Right lobe of liver (tissue), 6 donors: Measurements from ENCODE around the gene CDC42BPG. TPM values are rescaled to one million over a fixed set of nuclear protein-coding genes. Genes with fewer than 3 reads are reported as not detected.
A peak's percentile ranks its signal among the peaks of the same experiment; 100 is the strongest.

Source experiments
- ATAC-seq, 4 donors: fragments of 200-7000 bp; cut with Tn5 transposase; one replicate each; pipeline ENCODE4 v1.9.1; 2020; ENCODE audit warnings: mild to moderate bottlenecking in 4 of 4, moderate library complexity in 4 of 4
- DNase-seq, 3 donors: peaks; one replicate each; pipeline ENCODE4 v3.0.0-alpha.2; 2020
- H3K27ac ChIP-seq, 3 donors: fragments of 200-600 bp; one replicate each; pipeline ENCODE4 v1.8.0; 2022
- H3K27me3 ChIP-seq, 2 donors: fragments of 200-600 bp; one replicate each; pipeline ENCODE4 v1.8.0; 2022
- H3K36me3 ChIP-seq, 4 donors: fragments of 200-600 bp; sonication (generic) in 1 of 4; one replicate each; pipeline versions ENCODE4 v1.5.1 to v1.8.0; 2017 to 2022; ENCODE audit warnings: control low read depth in 1 of 4
- H3K4me1 ChIP-seq, 4 donors: fragments of 200-600 bp; sonication (generic) in 1 of 4; one replicate each; pipeline versions ENCODE4 v1.5.1 to v1.8.0; 2017 to 2022; ENCODE audit warnings: control low read depth in 1 of 4
- H3K4me3 ChIP-seq, 3 donors: fragments of 200-600 bp; one replicate each; pipeline ENCODE4 v1.8.0; 2022
- H3K9me3 ChIP-seq, 4 donors: fragments of 200-600 bp; sonication (generic) in 1 of 4; one replicate each; pipeline versions ENCODE4 v1.5.1 to v1.8.0; 2017 to 2022; ENCODE audit warnings: control low read depth in 1 of 4
- CTCF ChIP-seq, 4 donors: fragments of 200-600 bp in 3 of 4; fragments of 450-650 bp in 1 of 4; IDR thresholded peaks; one replicate each; pipeline versions ENCODE4 v1.5.1 to v1.8.0; 2016 to 2022; ENCODE audit warnings: antibody characterized with exemption in 4 of 4, mild to moderate bottlenecking in 2 of 4
- POLR2A ChIP-seq: fragments of 450-650 bp; IDR thresholded peaks from one replicate; pipeline ENCODE4 v1.6.1; 2017; ENCODE audit warnings: antibody characterized with exemption, mild to moderate bottlenecking
- WGBS: methylation state at CpG from one replicate; pipeline ENCODE4 v1.1.6; 2018; ENCODE audit warnings: low coverage, low lambda C conversion rate; ENCODE audit not compliant: insufficient coverage; ENCODE audit errors: missing lambda C conversion rate; 5-methylcytosine and 5-hydroxymethylcytosine counted together
- intact Hi-C, 2 donors: fragments of 100-400 bp; cut with DNase I; formaldehyde crosslinking; loops; one replicate each; pipeline versions ENCODE4 v1.11.2 to v1.14.1; 2022
- total RNA-seq, 6 experiments: library from RNA; depleted of rRNA in 2 of 6; stranded (reverse); fragments of >200 nt in 2 of 6; fragmentation: NEBNext Ultra II Directional in 3 of 6; extraction: Animal tissue kit (Norgen Biotek cat#: 25700) in 3 of 6; gene quantifications; one replicate each; pipeline versions ENCODE4 v1.1.0 to v1.2.4, GENCODE V29; 2016 to 2023
- donor health status: DM: no; HTN: yes; CAD: no.
- donor health status: DM: no; HTN: no; CAD: no.
- donor health status: DM: no; HTN: no; CAD: no.
- donor health status: DM: no; HTN: yes; CAD: no.
- donor health status: DM: no; HTN: yes; CAD: no.

CDC42BPG gene
- total RNA-seq, 6 experiments from 2014 or later: 0.63 to 1.1 (median 0.99) TPM

GRCh38 chr11:64878223-64878493, 33.7 kb upstream of the CDC42BPG start:
- H3K27ac ChIP-seq: peak overlapping the region; percentile 32 to 47 (median 47)
- peak overlapping the region; percentile 77 to 87 (median 79) for H3K4me3 ChIP-seq
- WGBS: no CpG with 5 or more reads among the region's 21 CpGs
- no peaks in the 10 kb centered on the region for H3K36me3 ChIP-seq
- peaks cover 3 to 45% (median 18%) of the 10 kb centered on the region in 4 donors for H3K4me1 ChIP-seq
- ATAC-seq: peak in 2 of 4 donors; percentile 4 to 26
- TF ChIP-seq POLR2A (no peak), CTCF (IDR thresholded peaks at IDR 0.05) (no peak)
- no peak for DNase-seq
- intact Hi-C loops: no loop called here
- no peaks in the 10 kb centered on the region for H3K9me3 ChIP-seq
- no peaks in the 10 kb centered on the region for H3K27me3 ChIP-seq

DNA sequence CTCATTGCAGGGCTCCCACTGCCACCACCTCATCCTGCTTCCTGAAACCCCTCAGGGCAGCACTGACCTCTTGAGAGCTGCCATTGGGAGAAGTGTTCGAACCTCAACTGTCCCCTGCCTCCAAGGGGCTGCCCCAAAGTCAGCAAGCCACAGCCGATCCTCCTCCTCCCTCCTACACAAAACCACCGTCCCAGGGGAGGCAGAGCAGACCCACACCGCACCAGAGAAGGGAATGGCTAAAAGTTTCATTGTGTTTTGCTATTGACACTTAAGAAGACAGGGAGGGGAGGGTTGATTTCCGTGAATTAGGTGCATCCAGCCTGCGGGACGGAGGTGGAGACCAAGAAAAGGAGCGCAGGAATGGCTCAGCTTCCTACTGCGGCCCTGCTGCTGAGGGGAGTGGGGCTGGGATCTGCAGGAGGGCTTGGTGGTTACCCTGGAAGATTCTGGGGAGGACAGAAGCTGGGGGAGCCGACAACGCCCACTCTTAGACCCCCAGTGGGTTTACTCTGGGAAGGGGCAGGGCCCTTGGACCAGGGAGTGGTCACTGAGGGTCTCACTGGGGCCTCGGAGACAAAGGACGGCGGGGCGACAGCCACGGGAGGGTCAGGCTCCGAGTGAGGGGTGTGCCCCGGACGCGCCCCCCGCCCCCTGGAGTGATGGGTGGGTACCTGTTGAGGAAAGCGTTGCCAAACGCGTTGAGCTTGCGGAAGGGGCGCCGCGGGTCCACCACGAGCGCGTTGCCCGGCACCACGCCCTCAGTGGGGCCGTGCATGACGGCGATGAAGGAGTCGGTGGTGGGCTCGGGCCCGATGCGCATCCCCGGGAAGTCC, 33.2 kb upstream of the CDC42BPG start:
- peaks cover 3 to 49% (median 20%) of the 10 kb centered on the region in 4 donors for H3K4me1 ChIP-seq
- H3K36me3 ChIP-seq: no peaks in the 10 kb centered on the region
- WGBS: 0% methylated on average over 6 of the region's 41 CpGs
- H3K9me3 ChIP-seq: no peaks in the 10 kb centered on the region
- DNase-seq (peak in 1 of 3 donors; percentile 55), ATAC-seq (peak in 2 of 4 donors; percentile 2)
- peak overlapping the region; percentile 32 to 47 (median 47) for H3K27ac ChIP-seq
- H3K4me3 ChIP-seq: peak overlapping the region; percentile 77 to 87 (median 79)
- intact Hi-C loops: no loop called here
- H3K27me3 ChIP-seq: no peaks in the 10 kb centered on the region
- TF ChIP-seq CTCF (IDR thresholded peaks at IDR 0.05) (no peak), POLR2A (no peak)

DNA sequence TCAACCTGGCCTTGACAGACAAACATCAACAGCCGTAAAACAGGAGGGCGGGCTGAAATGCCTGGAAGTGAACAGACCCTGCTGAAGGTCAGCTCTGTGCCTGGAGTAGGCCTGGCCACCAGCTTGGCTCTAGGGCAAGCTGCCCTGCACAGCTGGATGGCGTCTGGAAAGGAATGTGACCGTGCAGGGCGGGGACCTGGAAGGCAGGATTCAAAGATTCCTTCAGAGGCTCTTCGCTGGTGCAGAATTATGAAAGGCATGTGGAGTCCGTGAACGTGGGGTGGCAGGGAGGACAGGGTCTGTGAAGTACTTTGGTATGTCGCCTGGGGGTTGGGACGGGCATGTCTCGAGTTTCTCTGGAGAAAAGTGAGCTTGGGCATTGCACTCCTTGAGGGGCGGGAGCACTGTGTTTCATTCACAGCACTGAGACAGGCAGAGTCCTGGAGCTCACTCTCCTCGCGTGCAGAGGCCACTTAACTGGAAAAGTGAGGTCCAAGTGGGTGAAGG, 32.4 kb upstream of the CDC42BPG start:
- Histone ChIP-seq H3K4me3 (peak overlapping the region; percentile 77 to 87 (median 79)), H3K27ac (peak overlapping the region in 2 of 3 donors; percentile 8 to 47), H3K27me3 (no peaks in the 10 kb centered on the region), H3K9me3 (no peaks in the 10 kb centered on the region), H3K4me1 (peaks cover 3 to 56% (median 27%) of the 10 kb centered on the region in 4 donors), H3K36me3 (no peaks in the 10 kb centered on the region)
- 26% methylated on average over 11 of the region's 14 CpGs for WGBS
- no peak for TF ChIP-seq POLR2A
- TF ChIP-seq CTCF (IDR thresholded peaks at IDR 0.05): no peak
- intact Hi-C loops: no loop called here
- DNase-seq (peak in 1 of 3 donors; percentile 54), ATAC-seq (no peak)

- intact Hi-C loops: no loop called here
- Histone ChIP-seq H3K27me3 (no peaks in the 10 kb centered on the region), H3K27ac (peak overlapping the region in 2 of 3 donors; percentile 8 to 39), H3K4me3 (peak overlapping the region in 2 of 3 donors; percentile 77 to 87), H3K9me3 (no peaks in the 10 kb centered on the region), H3K4me1 (peaks cover 3 to 62% (median 30%) of the 10 kb centered on the region in 4 donors), H3K36me3 (no peaks in the 10 kb centered on the region)
- 28% methylated on average over 3 of the region's 11 CpGs for WGBS
- DNase-seq (peak in 1 of 3 donors; percentile 57), ATAC-seq (no peak)
- TF ChIP-seq CTCF (IDR thresholded peaks at IDR 0.05) (no peak), POLR2A (no peak)
Observed at GRCh38 chr11:64876229-64876750, 31.8 kb upstream of the CDC42BPG start.
